Tibial nerve (tissue), 4 donors: ENCODE measurements around the gene HAUS7. TPM values are rescaled to one million over a fixed set of nuclear protein-coding genes. Genes with fewer than 3 reads are reported as not detected.

Source experiments
- DNase-seq, 2 donors: peaks; one replicate each; pipeline ENCODE4 v3.0.0-alpha.2; 2019; ENCODE audit warnings: low spot score in 2 of 2
- H3K27ac ChIP-seq, 4 donors: fragments of 200-600 bp; sonication (generic) in 3 of 4; one replicate each; pipeline ENCODE4 v1.5.1; 2017 to 2019; ENCODE audit warnings: mild to moderate bottlenecking in 1 of 4
- H3K27me3 ChIP-seq, 2 donors: fragments of 200-600 bp; sonication (generic) in 1 of 2; one replicate each; pipeline versions ENCODE4 v1.5.1 to v1.6.0; 2017 to 2019
- H3K36me3 ChIP-seq, 3 donors: fragments of 200-600 bp; sonication (generic); one replicate each; pipeline ENCODE4 v1.5.1; 2018 to 2019
- H3K4me1 ChIP-seq, 4 donors: fragments of 200-600 bp; sonication (generic) in 3 of 4; one replicate each; pipeline ENCODE4 v1.5.1; 2017 to 2019
- H3K4me3 ChIP-seq, 4 donors: fragments of 200-600 bp; sonication (generic) in 3 of 4; one replicate each; pipeline ENCODE4 v1.5.1; 2017 to 2019; ENCODE audit warnings: mild to moderate bottlenecking in 1 of 4, moderate library complexity in 1 of 4
- H3K9me3 ChIP-seq, 4 donors: fragments of 200-600 bp; sonication (generic) in 3 of 4; one replicate each; pipeline ENCODE4 v1.5.1; 2017 to 2019
- EP300 ChIP-seq, 2 donors: sonication (generic); formaldehyde crosslinking; IDR thresholded peaks; one replicate each; pipeline ENCODE4 v1.6.1; 2017; ENCODE audit warnings: antibody characterized with exemption in 2 of 2, mild to moderate bottlenecking in 1 of 2
- POLR2A ChIP-seq, 2 donors: fragments of 450-650 bp; IDR thresholded peaks; one replicate each; pipeline ENCODE4 v1.6.1; 2017; ENCODE audit warnings: antibody characterized with exemption in 2 of 2, mild to moderate bottlenecking in 2 of 2, moderate library complexity in 2 of 2
- WGBS, 2 donors: methylation state at CpG; one replicate each; pipeline ENCODE4 v1.1.5; 2018; 5-methylcytosine and 5-hydroxymethylcytosine counted together
- total RNA-seq, 4 donors: library from RNA; depleted of rRNA; stranded (reverse); fragments of >200 nt; gene quantifications; one replicate each; pipeline ENCODE4 v1.1.0, GENCODE V29; 2016
- TF ChIP-seq, protein P1 (sequence below), 5 experiments: fragments of 200-600 bp in 3 of 5; fragments of 450-650 bp in 2 of 5; sonication (generic) in 3 of 5; IDR thresholded peaks; one replicate each; pipeline ENCODE4 v1.5.1; 2016 to 2019; ENCODE audit warnings: antibody characterized with exemption in 5 of 5, mild to moderate bottlenecking in 3 of 5, moderate library complexity in 2 of 5

Gene HAUS7
- total RNA-seq, 4 donors from 2014 or later: 27.8 to 79.8 (median 30.6) TPM

GRCh38 chrX:153494541-153495361 is 24.4 kb upstream of the HAUS7 start, which contains the start of gene BGN:
TSS of gene BGN (plus strand) at chrX:153494980. CDS start at chrX:153504632, 9,652 bp downstream.
- peak within 1 kb of the TSS; percentile 12 to 47 (median 31) for H3K4me3 ChIP-seq
- no peaks in the 10 kb centered on the region for H3K27me3 ChIP-seq
- H3K4me1 ChIP-seq: peaks cover 0 to 46% (median 0%) of the 10 kb centered on the region in 4 donors
- no peak for TF ChIP-seq POLR2A (IDR thresholded peaks at IDR 0.05)
- TF ChIP-seq, protein P1, sequence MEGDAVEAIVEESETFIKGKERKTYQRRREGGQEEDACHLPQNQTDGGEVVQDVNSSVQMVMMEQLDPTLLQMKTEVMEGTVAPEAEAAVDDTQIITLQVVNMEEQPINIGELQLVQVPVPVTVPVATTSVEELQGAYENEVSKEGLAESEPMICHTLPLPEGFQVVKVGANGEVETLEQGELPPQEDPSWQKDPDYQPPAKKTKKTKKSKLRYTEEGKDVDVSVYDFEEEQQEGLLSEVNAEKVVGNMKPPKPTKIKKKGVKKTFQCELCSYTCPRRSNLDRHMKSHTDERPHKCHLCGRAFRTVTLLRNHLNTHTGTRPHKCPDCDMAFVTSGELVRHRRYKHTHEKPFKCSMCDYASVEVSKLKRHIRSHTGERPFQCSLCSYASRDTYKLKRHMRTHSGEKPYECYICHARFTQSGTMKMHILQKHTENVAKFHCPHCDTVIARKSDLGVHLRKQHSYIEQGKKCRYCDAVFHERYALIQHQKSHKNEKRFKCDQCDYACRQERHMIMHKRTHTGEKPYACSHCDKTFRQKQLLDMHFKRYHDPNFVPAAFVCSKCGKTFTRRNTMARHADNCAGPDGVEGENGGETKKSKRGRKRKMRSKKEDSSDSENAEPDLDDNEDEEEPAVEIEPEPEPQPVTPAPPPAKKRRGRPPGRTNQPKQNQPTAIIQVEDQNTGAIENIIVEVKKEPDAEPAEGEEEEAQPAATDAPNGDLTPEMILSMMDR (IDR thresholded peaks at IDR 0.05): peak in 3 of 5 experiments; percentile 38 to 55 (median 44)
- DNase-seq: no peak
- no peaks in the 10 kb centered on the region for H3K9me3 ChIP-seq
- peak within 1 kb of the TSS; percentile 22 to 81 (median 64) for H3K27ac ChIP-seq
- WGBS, 2 donors: 2 to 60% methylated on average over 13 to 38 of the region's 41 CpGs
- H3K36me3 ChIP-seq: no peaks in the 10 kb centered on the region

GRCh38 chrX:153494061-153494460 is 23.7 kb upstream of the HAUS7 start:
- no peak for DNase-seq
- Histone ChIP-seq H3K27me3 (no peaks in the 10 kb centered on the region), H3K9me3 (no peaks in the 10 kb centered on the region), H3K36me3 (no peaks in the 10 kb centered on the region), H3K4me3 (no peak overlapping the region), H3K4me1 (peaks cover 0 to 41% (median 0%) of the 10 kb centered on the region in 4 donors), H3K27ac (peak overlapping the region in 3 of 4 donors; percentile 50 to 81 (median 77))
- 69 to 74% methylated on average over 11 to 12 of the region's 12 CpGs for WGBS, 2 donors
- TF ChIP-seq EP300 (IDR thresholded peaks at IDR 0.05): no peak
- TF ChIP-seq, protein P1 (IDR thresholded peaks at IDR 0.05): no peak
- TF ChIP-seq POLR2A (IDR thresholded peaks at IDR 0.05): no peak

GRCh38 chrX:153493085-153493484 is 22.7 kb upstream of the HAUS7 start:
- no peaks in the 10 kb centered on the region for H3K9me3 ChIP-seq
- no peak overlapping the region for H3K4me3 ChIP-seq
- no peaks in the 10 kb centered on the region for H3K36me3 ChIP-seq
- 90 to 97% methylated on average over 7 to 11 of the region's 11 CpGs for WGBS, 2 donors
- TF ChIP-seq, protein P1 (IDR thresholded peaks at IDR 0.05): no peak
- TF ChIP-seq POLR2A (IDR thresholded peaks at IDR 0.05): no peak
- DNase-seq: no peak
- no peaks in the 10 kb centered on the region for H3K27me3 ChIP-seq
- H3K27ac ChIP-seq: no peak overlapping the region
- peaks cover 0 to 45% (median 4%) of the 10 kb centered on the region in 4 donors for H3K4me1 ChIP-seq

GRCh38 chrX:153492543-153492942 is 22.2 kb upstream of the HAUS7 start:
- Histone ChIP-seq H3K4me1 (peaks cover 0 to 50% (median 6%) of the 10 kb centered on the region in 4 donors), H3K4me3 (no peak overlapping the region), H3K9me3 (no peaks in the 10 kb centered on the region), H3K27ac (peak overlapping the region in 1 of 4 donors; percentile 28), H3K27me3 (no peaks in the 10 kb centered on the region), H3K36me3 (no peaks in the 10 kb centered on the region)
- DNase-seq: no peak
- WGBS, 2 donors: 86 to 88% methylated on average over 6 to 12 of the region's 12 CpGs
- TF ChIP-seq, protein P1 (IDR thresholded peaks at IDR 0.05): no peak

DNA sequence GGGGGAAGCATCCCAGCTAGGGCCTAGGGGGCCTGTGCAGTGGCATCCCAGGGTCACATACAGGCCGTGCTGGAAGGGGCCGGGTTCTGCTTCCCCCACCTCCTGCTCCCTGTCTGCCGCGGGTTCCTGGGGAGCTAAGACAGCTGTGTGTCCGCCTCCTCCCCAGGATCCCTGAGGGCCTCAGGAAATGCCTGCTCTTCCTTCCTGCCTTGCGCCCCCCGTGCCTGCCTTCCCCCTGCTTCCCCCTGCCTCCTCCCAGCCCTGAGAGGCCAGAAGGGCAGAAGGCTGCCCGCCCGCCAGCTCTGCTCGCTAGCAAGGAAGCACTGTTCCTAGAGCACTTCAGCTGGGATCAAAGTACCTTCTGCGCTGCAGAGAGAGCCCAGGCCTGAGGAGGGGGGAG is 21.5 kb upstream of the HAUS7 start:
- TF ChIP-seq, protein P1 (IDR thresholded peaks at IDR 0.05): no peak
- TF ChIP-seq POLR2A (IDR thresholded peaks at IDR 0.05): no peak
- TF ChIP-seq EP300 (IDR thresholded peaks at IDR 0.05): no peak
- WGBS, 2 donors: 68% methylated on average over 10 of the region's 11 CpGs; no CpG with 5 or more reads in 1 of the 2 donors
- H3K27me3 ChIP-seq: no peaks in the 10 kb centered on the region
- H3K9me3 ChIP-seq: no peaks in the 10 kb centered on the region
- H3K4me3 ChIP-seq: no peak overlapping the region
- no peak for DNase-seq
- peak overlapping the region in 1 of 4 donors; percentile 28 for H3K27ac ChIP-seq
- H3K36me3 ChIP-seq: no peaks in the 10 kb centered on the region
- peaks cover 0 to 55% (median 7%) of the 10 kb centered on the region in 4 donors for H3K4me1 ChIP-seq
